ENCODE results near the gene PRKCE.
"Not testable (repeated sequence)": the region's sequence is repeated elsewhere in the genome, so short reads cannot be mapped to it uniquely, and the experiment has no call there.

Gene PRKCE

GRCh38 chr2:45672138-45672537, 20.7 kb downstream of the PRKCE start:
- DNase-seq: no peak

DNA sequence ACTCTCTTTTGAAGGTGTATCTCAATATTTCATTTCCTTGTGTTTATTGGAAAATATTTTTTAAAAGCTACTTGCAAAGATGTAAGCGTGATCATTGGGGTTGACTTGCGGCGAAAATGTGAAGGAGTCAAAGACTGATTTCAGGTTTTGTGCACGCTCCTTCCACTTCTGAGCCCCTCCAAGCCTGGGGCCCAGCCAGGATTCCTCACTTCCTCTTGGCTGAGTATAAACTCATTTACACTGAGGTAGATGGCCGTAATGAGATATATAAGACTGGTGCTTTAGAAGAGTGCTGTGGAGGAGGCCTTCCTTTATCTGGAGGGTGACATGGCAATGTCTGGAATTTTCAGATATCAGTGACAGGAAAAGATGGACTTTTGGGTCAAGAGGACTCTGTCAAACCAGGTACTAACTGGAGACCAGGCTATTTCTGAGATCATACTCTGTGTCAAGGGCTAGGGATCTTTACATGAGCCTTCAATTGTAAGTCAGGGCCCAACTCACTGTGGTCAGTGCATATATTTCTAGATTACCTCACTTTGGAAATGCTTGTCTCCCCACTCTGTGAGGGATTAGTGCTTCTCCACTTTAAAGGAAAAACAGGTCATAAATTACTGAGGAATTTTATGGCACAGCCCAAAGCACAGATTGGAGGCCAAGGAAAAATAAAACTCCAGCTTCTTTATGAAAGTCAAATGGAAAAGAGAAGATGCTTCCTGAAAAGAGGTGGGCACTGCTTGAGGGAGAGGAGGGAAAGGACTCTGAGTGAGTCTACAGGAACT, 22.8 kb downstream of the PRKCE start:
- DNase-seq: no peak

- DNase-seq: no peak
These were observed 23.9 kb downstream of the PRKCE start for GRCh38 chr2:45675263-45675812.

DNA sequence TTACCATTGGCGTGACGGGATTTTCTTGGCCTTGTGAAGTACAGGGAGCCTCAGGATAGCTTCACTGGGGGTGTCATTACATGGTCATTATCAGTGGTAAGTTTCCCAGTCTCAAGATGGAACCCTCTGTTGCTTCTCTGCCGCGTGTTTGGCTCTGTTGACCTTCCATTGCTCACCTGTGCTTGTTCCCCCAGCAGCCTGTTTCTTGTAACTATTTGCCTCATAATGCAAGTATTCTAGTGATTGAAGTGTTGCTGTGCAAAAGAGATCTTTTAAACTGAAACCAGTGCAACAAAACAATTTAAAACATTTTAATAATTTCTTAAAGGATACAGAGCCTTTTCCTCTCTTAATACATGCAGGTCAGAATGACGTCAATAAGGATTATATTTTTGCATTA, 24.6 kb downstream of the PRKCE start:
- no peak for DNase-seq

DNA sequence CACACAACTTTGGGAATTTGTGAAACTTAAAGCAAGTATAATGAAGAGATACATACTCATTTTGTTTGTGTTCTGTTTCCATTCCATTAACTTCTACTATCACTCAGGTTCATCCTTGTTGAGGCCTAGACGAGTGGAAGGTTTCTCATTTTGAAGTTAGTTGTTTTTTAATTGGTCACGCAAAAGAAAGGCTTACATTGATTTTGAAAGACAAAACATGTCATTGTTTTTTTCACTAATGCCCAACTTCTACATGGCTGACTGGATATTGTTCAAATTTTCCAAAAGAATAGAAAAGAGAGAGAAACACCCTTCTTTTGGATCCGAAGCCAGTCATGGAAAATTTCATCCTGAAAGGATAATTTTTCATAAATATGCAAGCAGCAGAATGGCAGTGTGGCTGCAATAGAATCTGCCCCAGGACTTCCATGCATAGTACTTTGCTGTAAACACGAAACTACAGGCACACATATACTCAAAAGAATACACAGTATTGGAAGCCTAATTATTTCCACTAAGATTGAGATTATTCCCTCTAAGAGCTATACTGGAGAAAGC, 27.4 kb downstream of the PRKCE start:
- no peak for DNase-seq

GRCh38 chr2:45680351-45680967, 29.0 kb downstream of the PRKCE start:
- DNase-seq: no peak

- DNase-seq: no peak
These were observed 30.2 kb downstream of the PRKCE start for GRCh38 chr2:45681675-45682074.

GRCh38 chr2:45683292-45683691, 31.8 kb downstream of the PRKCE start:
- no peak for DNase-seq

GRCh38 chr2:45684756-45685155, 33.3 kb downstream of the PRKCE start:
- no peak for DNase-seq

- no peak for DNase-seq
These were observed 33.8 kb downstream of the PRKCE start for GRCh38 chr2:45685260-45685659.

- no peak for DNase-seq
These were observed 36.5 kb downstream of the PRKCE start for GRCh38 chr2:45687964-45688363.

DNA sequence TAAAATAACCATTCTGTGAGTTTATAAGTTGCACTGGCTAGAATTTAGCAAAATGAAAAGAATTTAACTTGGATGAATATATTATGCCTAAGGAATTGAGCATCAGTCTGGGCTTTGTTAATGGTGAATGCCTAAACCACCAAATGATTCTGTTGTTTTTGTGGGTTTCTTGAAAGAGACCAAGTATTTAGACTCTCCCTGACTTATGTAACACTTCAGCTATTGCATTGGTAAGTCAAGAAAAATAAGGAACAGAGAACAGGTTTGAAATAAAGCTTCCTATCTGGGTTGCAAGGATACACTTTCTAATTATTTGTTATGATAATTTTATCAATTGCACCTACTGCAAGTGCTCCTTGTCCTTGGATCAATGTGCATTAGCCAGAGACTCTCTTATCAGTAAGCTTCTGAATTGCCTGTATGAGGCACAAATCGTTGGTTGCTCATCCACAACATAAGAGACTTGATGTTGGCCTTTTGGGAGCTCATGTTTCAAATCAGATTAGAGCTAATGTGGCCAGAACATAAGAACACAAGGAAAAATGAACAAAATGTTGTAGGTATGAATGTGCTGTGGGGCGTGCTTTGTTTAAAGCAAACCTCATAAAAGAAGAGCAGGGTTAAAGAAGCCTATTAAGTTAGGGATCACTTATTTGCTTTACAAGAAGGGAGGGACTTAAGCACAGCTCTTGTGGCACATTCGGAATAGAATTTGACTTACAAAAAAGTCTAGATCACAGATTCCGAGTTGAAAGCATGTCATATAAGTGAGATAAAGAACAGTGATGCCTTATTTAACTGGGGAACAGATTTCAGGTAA, 37.2 kb downstream of the PRKCE start:
- no peak for DNase-seq

DNA sequence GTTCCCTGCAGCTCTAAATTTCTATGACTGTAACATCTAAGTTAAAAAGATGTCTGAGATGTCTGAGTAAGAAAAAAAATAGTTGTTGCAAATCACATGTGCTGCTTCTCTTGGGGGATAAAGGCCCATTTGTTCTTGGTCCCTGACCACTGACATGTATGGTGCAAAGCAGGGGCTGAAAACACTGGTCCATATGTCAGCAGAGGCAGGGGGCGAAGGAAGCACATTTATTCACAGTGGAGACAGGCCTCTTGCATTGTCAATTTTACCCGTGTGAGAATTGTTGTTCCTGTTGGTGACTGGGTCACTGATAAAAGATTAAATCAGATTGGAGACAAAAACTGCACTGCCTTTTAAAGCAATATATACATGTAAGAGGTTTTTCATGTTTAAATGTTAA, 38.8 kb downstream of the PRKCE start:
- no peak for DNase-seq

- DNase-seq: no peak
These were observed 39.9 kb downstream of the PRKCE start for GRCh38 chr2:45691171-45691999.

- DNase-seq: no peak
These were observed 41.1 kb downstream of the PRKCE start for GRCh38 chr2:45692566-45692965.

DNA sequence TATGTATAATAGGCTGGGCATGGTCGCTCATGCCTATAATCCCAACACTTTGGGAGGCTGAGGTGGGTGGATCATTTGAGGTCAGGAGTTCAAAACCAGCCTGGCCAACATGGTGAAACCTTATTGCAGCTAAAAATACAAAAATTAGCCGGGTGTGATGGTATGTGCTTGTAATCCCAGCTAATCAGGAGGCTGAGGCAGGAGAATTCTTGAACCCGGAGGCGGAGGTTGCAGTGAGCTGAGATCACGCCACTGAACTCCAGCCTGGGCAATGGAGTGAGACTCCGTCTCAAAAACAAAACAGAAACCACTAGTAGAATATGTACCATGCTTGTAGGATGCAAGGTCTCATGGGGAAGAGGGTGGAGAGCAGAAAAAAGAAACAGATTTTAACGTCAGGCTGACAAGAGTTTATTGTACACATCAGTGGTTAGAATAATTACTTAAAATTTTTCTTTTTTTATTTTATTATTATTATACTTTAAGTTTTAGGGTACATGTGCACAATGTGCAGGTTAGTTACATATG, 44.1 kb downstream of the PRKCE start:
- DNase-seq: not testable (repeated sequence)

DNA sequence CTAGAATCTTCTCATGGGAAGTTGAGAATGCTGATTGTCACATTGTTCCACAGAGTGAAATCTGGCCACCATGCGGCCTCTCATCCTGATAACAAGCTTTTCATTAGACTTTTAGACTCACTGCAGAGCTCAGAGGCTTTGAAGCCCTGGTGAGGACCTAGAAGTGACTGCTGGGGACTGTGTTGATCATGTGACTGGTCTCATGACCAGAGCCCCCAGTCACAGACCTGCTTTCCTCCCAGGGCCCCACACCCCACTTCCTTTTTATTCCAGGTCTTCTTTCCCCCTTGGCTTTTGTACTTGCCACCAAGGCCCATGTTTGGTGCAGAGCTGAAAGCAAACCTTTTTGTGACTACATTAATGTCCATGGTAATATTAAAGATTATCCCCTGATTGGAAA, 45.2 kb downstream of the PRKCE start:
- no peak for DNase-seq

DNA sequence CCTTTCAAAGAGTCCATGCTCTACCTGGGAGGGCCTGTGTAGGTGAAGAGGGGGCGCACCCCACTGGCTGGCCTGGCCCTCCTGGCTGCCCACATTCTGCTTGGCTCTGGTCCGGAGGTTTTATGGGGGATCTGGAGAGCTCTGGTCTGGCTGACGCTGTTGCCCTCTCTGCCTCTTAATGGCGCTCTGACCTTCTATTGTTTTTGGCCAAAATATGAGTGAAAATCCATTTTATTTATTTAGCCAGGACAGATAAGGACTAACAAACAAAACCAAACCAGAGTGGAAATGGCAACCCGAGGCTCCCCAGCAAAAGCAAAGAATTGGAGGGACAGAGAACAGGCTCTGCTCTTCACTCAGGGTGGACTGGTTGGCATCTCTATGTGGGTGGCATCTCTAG, 45.7 kb downstream of the PRKCE start:
- DNase-seq: no peak

- DNase-seq: no peak
These were observed 47.1 kb downstream of the PRKCE start for GRCh38 chr2:45698554-45698953.

- peak; percentile 56 for DNase-seq
These were observed 47.7 kb downstream of the PRKCE start for GRCh38 chr2:45699032-45699658.

DNA sequence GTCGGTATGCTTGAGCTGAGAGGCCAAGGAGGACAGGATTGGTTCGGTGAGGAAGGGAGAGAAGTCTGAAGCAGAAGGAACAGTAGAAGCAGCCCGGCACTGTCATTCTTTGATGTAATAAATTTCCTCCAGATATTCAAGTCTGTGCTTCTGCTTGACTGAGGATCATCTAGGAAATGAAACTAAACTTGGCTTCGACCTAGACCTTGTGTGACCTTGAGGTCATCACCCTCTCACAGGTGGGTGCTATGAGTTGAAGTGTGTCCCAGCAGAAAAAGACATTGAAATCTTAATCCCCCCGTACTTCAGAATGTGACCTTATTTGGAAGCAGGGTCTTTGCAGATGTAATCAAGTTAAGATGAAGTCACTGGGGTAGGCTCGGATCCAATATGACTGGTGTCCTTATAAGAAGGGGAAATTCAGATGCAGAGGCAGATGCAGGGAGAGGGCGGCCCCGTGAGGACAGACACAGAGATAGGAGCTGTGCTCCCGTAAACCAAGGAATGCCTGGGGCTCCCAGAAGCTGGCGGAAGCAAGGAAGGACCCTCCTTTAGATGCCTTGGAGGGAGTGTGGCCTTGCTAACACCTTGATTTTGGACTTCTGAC, 49.0 kb downstream of the PRKCE start:
- no peak for DNase-seq

Data from activated CD8-positive, alpha-beta memory T cell treated with anti-CD3 and anti-CD28 coated beads, Interleukin-2, amount 50 U/mL, for 48 hours (primary cell).